ENCODE data around the gene TMEM106C.

The TMEM106C gene

GRCh38 chr12:48016373-48017020 is 53.1 kb downstream of the TMEM106C start:
- no peak for ATAC-seq
- DNase-seq, result no peak

DNA sequence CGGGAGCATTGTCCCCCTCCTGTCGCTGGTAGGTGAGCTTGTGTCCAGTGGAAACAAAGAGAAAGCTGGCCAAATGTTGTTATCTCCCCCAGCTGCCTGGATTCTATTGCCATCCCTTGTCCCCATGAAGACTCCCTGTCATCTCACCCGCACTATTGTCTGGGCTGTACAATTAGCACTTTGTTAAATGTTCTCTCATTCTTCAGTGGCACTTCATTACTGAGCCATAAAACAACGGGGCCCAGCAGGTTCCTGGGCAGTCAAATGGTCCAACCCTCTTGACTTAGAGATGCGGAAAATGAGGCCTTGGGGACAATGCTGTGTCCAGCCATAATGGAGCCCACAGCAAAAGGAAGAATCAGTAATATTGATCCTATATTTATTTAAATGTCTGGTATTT is 54.1 kb downstream of the TMEM106C start:
- DNase-seq (no peak), ATAC-seq (no peak)

GRCh38 chr12:48017921-48018617 is 54.7 kb downstream of the TMEM106C start:
- ATAC-seq, result no peak
- no peak for DNase-seq

Measured in stimulated activated naive CD8-positive, alpha-beta T cell treated with anti-CD3 and anti-CD28 coated beads, Interleukin-15, Interleukin-2, amounts not matched to agents 100 U/mL and 50 U/mL, for 24 hours (primary cell).